ENCODE data around the gene ATP13A1. TPM values are rescaled to one million over a fixed set of nuclear protein-coding genes. Genes with fewer than 3 reads are reported as not detected.

The ATP13A1 gene
- polyA plus RNA-seq, 3 donors = 16.9 to 106 (median 21.9) TPM

- Histone ChIP-seq H3K27me3 (ENCODE audit: control insufficient read depth in 2 of 2, insufficient read depth in 2 of 2, low read length in 2 of 2) (no peaks in the 10 kb centered on the region), H3K4me1 (ENCODE audit: control insufficient read depth in 1 of 2, insufficient read depth in 2 of 2, low read length in 2 of 2) (peaks cover 19 to 27% of the 10 kb centered on the region in 2 donors), H2AFZ (ENCODE audit: insufficient read depth, low read depth, low read length, poor library complexity, severe bottlenecking) (no peak overlapping the region), H3K79me2 (ENCODE audit: insufficient read depth, low read length) (no peaks in the 10 kb centered on the region), H3K27ac (ENCODE audit: low read depth in 1 of 2, low read length in 2 of 2) (no peak overlapping the region), H3K36me3 (replicated peaks in 1 of 2; ENCODE audit: control insufficient read depth in 1 of 2, insufficient read depth in 2 of 2, low read length in 2 of 2) (peaks cover 11 to 12% of the 10 kb centered on the region in 2 donors), H3K4me3 (replicated peaks in 1 of 3; ENCODE audit: low read depth in 2 of 3, low read length in 3 of 3) (no peak overlapping the region), H3K9me3 (replicated peaks in 1 of 2; ENCODE audit: control insufficient read depth in 1 of 2, insufficient read depth in 1 of 2, low read length in 2 of 2) (no peaks in the 10 kb centered on the region), H4K20me1 (ENCODE audit: insufficient read depth, low read length) (peaks cover 15% of the 10 kb centered on the region), H3K4me2 (replicated peaks; ENCODE audit: extremely low read depth, low read length, poor library complexity, severe bottlenecking) (no peak overlapping the region), H3K9ac (ENCODE audit: insufficient read depth, low read length, poor library complexity, severe bottlenecking) (no peak overlapping the region)
- intact Hi-C loops (cut with micrococcal nuclease) = no loop called here
- Mint-ChIP-seq H3K4me3 (no peak overlapping the region), H3K27me3 (ENCODE audit: low read depth in 3 of 3) (peaks cover 4 to 17% (median 14%) of the 10 kb centered on the region in 3 donors), H3K9me3 (peaks cover 0 to 3% (median 2%) of the 10 kb centered on the region in 7 donors), H3K36me3 (peaks cover 22 to 30% of the 10 kb centered on the region in 2 donors), H3K27ac (peak overlapping the region in 1 of 7 donors; percentile 50), H3K4me1 (peaks cover 24% of the 10 kb centered on the region)
- no peak for TF ChIP-seq CTCF (IDR thresholded peaks at IDR 0.05)
- 96% methylated on average over 19 of the region's 19 CpGs for WGBS (ENCODE audit: insufficient coverage)
- DNase-seq = no peak
Measured at GRCh38 chr19:19624032-19624570, 39.4 kb downstream of the ATP13A1 start.

- H3K4me1 ChIP-seq (ENCODE audit: control insufficient read depth in 1 of 2, insufficient read depth in 2 of 2, low read length in 2 of 2) = peaks cover 16 to 27% of the 10 kb centered on the region in 2 donors
- H4K20me1 ChIP-seq (ENCODE audit: insufficient read depth, low read length) = peaks cover 8% of the 10 kb centered on the region
- H3K4me3 ChIP-seq (replicated peaks in 1 of 3; ENCODE audit: low read depth in 2 of 3, low read length in 3 of 3) = no peak overlapping the region
- WGBS (ENCODE audit: insufficient coverage) = 100% methylated on average over 1 of the region's 5 CpGs
- no peak overlapping the region for H3K27ac ChIP-seq (ENCODE audit: low read depth in 1 of 2, low read length in 2 of 2)
- H2AFZ ChIP-seq (ENCODE audit: insufficient read depth, low read depth, low read length, poor library complexity, severe bottlenecking) = no peak overlapping the region
- no peak for TF ChIP-seq CTCF (IDR thresholded peaks at IDR 0.05)
- no peak overlapping the region for H3K4me3 Mint-ChIP-seq
- intact Hi-C loops (cut with micrococcal nuclease) = no loop called here
- H3K36me3 Mint-ChIP-seq = peaks cover 19 to 28% of the 10 kb centered on the region in 2 donors
- H3K27ac Mint-ChIP-seq = peak overlapping the region in 1 of 7 donors; percentile 51
- H3K9me3 ChIP-seq (replicated peaks in 1 of 2; ENCODE audit: control insufficient read depth in 1 of 2, insufficient read depth in 1 of 2, low read length in 2 of 2) = no peaks in the 10 kb centered on the region
- no peaks in the 10 kb centered on the region for H3K27me3 ChIP-seq (ENCODE audit: control insufficient read depth in 2 of 2, insufficient read depth in 2 of 2, low read length in 2 of 2)
- no peak overlapping the region for H3K9ac ChIP-seq (ENCODE audit: insufficient read depth, low read length, poor library complexity, severe bottlenecking)
- no peaks in the 10 kb centered on the region for H3K79me2 ChIP-seq (ENCODE audit: insufficient read depth, low read length)
- H3K27me3 Mint-ChIP-seq (ENCODE audit: low read depth in 3 of 3) = peaks cover 3 to 12% (median 8%) of the 10 kb centered on the region in 3 donors
- peaks cover 0 to 3% (median 0%) of the 10 kb centered on the region in 7 donors for H3K9me3 Mint-ChIP-seq
- no peak overlapping the region for H3K4me2 ChIP-seq (replicated peaks; ENCODE audit: extremely low read depth, low read length, poor library complexity, severe bottlenecking)
- peaks cover 11 to 12% of the 10 kb centered on the region in 2 donors for H3K36me3 ChIP-seq (replicated peaks in 1 of 2; ENCODE audit: control insufficient read depth in 1 of 2, insufficient read depth in 2 of 2, low read length in 2 of 2)
- DNase-seq = no peak
- H3K4me1 Mint-ChIP-seq = peaks cover 26% of the 10 kb centered on the region
Measured at GRCh38 chr19:19623383-19623782, 40.1 kb downstream of the ATP13A1 start.

Measured in CD14-positive monocyte (primary cell).